Keratinocyte (primary cell): ENCODE measurements around the gene LRRC47.

ENCODE experiments used
- EZH2 ChIP-seq: IDR thresholded peaks from one replicate; pipeline ENCODE4 v1.6.1; 2012; ENCODE audit warnings: inconsistent platforms, mild to moderate bottlenecking, low read length, moderate library complexity
- TF ChIP-seq, protein P1 (sequence below), 3 experiments: IDR thresholded peaks in 1 of 3; conservative IDR thresholded peaks in 1 of 3; optimal IDR thresholded peaks in 1 of 3; 2 replicates in 2 of 3; 3 replicates in 1 of 3; pipeline versions ENCODE3 to v1.5.1; 2011; ENCODE audit warnings: low read length in 3 of 3, mild to moderate bottlenecking in 3 of 3, moderate library complexity in 2 of 3, control low read depth in 1 of 3, inconsistent platforms in 1 of 3; ENCODE audit not compliant: insufficient read depth in 2 of 3; ENCODE audit errors: extremely low read depth in 1 of 3

DNA sequence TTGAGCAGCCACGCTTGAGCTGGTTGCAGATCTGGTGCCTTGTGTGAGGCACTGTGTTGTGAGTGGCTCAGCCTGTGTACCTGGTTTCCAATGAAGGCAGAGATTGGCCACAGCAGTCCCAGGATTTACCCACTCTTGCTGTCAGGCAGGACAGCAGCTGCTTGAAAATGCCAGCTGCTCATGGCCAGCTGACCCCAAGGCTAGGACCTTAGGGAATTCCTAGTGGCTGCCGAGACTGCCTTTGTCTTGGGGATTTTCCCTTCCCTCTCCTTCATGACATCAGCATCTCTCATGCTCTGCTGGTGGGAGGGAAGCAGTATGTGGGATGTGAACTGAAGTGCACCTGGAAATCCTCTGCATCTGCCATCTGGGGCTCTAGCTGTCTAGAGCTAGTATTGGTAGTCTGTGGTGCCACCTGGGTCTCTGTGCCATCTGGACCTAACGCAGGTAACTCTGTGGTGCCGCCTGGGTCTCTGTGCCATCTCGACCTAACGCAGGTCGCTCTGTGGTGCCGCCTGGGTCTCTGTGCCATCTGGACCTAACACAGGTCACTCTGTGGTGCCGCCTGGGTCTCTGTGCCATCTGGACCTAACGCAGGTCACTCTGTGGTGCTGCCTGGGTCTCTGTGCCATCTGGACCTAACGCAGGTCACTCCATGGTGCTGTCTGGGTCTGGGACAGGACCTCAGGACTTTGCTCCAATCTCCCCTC, 3.8 kb upstream of the LRRC47 start:
- TF ChIP-seq, protein P1, sequence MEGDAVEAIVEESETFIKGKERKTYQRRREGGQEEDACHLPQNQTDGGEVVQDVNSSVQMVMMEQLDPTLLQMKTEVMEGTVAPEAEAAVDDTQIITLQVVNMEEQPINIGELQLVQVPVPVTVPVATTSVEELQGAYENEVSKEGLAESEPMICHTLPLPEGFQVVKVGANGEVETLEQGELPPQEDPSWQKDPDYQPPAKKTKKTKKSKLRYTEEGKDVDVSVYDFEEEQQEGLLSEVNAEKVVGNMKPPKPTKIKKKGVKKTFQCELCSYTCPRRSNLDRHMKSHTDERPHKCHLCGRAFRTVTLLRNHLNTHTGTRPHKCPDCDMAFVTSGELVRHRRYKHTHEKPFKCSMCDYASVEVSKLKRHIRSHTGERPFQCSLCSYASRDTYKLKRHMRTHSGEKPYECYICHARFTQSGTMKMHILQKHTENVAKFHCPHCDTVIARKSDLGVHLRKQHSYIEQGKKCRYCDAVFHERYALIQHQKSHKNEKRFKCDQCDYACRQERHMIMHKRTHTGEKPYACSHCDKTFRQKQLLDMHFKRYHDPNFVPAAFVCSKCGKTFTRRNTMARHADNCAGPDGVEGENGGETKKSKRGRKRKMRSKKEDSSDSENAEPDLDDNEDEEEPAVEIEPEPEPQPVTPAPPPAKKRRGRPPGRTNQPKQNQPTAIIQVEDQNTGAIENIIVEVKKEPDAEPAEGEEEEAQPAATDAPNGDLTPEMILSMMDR (optimal IDR thresholded peaks at IDR 0.05 in 1 of 3, IDR thresholded peaks at IDR 0.05 in 1 of 3, conservative IDR thresholded peaks at IDR 0.05 in 1 of 3; ENCODE audit: extremely low read depth in 1 of 3, insufficient read depth in 2 of 3, low read length in 3 of 3), result no peak
- no peak for TF ChIP-seq EZH2
